ENCODE results near the gene KRTAP25-1.
A peak's percentile ranks its signal among the peaks of the same experiment; 100 is the strongest.

KRTAP25-1 gene

GRCh38 chr21:30268608-30269197 is 20.6 kb downstream of the KRTAP25-1 start:
- H3K9me3 ChIP-seq (ENCODE audit: insufficient read depth, low read length, severe bottlenecking): no peaks in the 10 kb centered on the region
- H3K79me2 ChIP-seq (ENCODE audit: insufficient read depth, low read length): no peaks in the 10 kb centered on the region
- no peaks in the 10 kb centered on the region for H3K27me3 ChIP-seq (ENCODE audit: insufficient read depth, low read length, poor library complexity)
- ATAC-seq (ENCODE audit: insufficient read depth, low read depth) (no peak), DNase-seq (peak; percentile 5)
- TF ChIP-seq EZH2 (IDR thresholded peaks at IDR 0.05; ENCODE audit: borderline replicate concordance, low read depth, low read length, severe bottlenecking): no peak
- peak; percentile 56 for TF ChIP-seq CTCF (IDR thresholded peaks at IDR 0.05; ENCODE audit: borderline replicate concordance, extremely low read depth, low read length, poor library complexity, severe bottlenecking)
- H4K20me1 ChIP-seq (ENCODE audit: insufficient read depth, low read length): no peaks in the 10 kb centered on the region
- H3K4me1 ChIP-seq (ENCODE audit: insufficient read depth, low read length): no peaks in the 10 kb centered on the region
- no peak overlapping the region for H3K27ac ChIP-seq (ENCODE audit: low read length)
- H3K4me2 ChIP-seq (ENCODE audit: insufficient read depth, low read length): no peak overlapping the region
- no peak overlapping the region for H3K9ac ChIP-seq (ENCODE audit: low read depth, low read length)
- no peak overlapping the region for H3K4me3 ChIP-seq (ENCODE audit: low read depth in 1 of 2, low read length in 2 of 2)
- H2AFZ ChIP-seq (ENCODE audit: low read depth, low read length): no peak overlapping the region
- no peaks in the 10 kb centered on the region for H3K36me3 ChIP-seq (ENCODE audit: insufficient read depth, low read length)

GRCh38 chr21:30257773-30258172 is 31.5 kb downstream of the KRTAP25-1 start:
- Histone ChIP-seq H3K4me3 (ENCODE audit: low read depth in 1 of 2, low read length in 2 of 2) (no peak overlapping the region), H3K27ac (ENCODE audit: low read length) (no peak overlapping the region), H3K36me3 (ENCODE audit: insufficient read depth, low read length) (no peaks in the 10 kb centered on the region), H3K27me3 (ENCODE audit: insufficient read depth, low read length, poor library complexity) (no peaks in the 10 kb centered on the region), H3K4me2 (ENCODE audit: insufficient read depth, low read length) (no peak overlapping the region), H3K4me1 (ENCODE audit: insufficient read depth, low read length) (no peaks in the 10 kb centered on the region), H3K79me2 (ENCODE audit: insufficient read depth, low read length) (no peaks in the 10 kb centered on the region), H2AFZ (ENCODE audit: low read depth, low read length) (no peak overlapping the region), H4K20me1 (ENCODE audit: insufficient read depth, low read length) (no peaks in the 10 kb centered on the region), H3K9me3 (ENCODE audit: insufficient read depth, low read length, severe bottlenecking) (no peaks in the 10 kb centered on the region), H3K9ac (ENCODE audit: low read depth, low read length) (no peak overlapping the region)
- TF ChIP-seq EZH2 (IDR thresholded peaks at IDR 0.05; ENCODE audit: borderline replicate concordance, low read depth, low read length, severe bottlenecking) (no peak), CTCF (IDR thresholded peaks at IDR 0.05; ENCODE audit: borderline replicate concordance, extremely low read depth, low read length, poor library complexity, severe bottlenecking) (peak; percentile 40)
- DNase-seq: no peak
- ATAC-seq (ENCODE audit: insufficient read depth, low read depth): peak; percentile 44; the same call in 1 of the 3 replicates

- H4K20me1 ChIP-seq (ENCODE audit: insufficient read depth, low read length): no peaks in the 10 kb centered on the region
- no peaks in the 10 kb centered on the region for H3K27me3 ChIP-seq (ENCODE audit: insufficient read depth, low read length, poor library complexity)
- H3K79me2 ChIP-seq (ENCODE audit: insufficient read depth, low read length): no peaks in the 10 kb centered on the region
- H3K4me1 ChIP-seq (ENCODE audit: insufficient read depth, low read length): no peaks in the 10 kb centered on the region
- H3K9ac ChIP-seq (ENCODE audit: low read depth, low read length): no peak overlapping the region
- ATAC-seq (ENCODE audit: insufficient read depth, low read depth) (no peak), DNase-seq (no peak)
- TF ChIP-seq EZH2 (IDR thresholded peaks at IDR 0.05; ENCODE audit: borderline replicate concordance, low read depth, low read length, severe bottlenecking): no peak
- H3K4me3 ChIP-seq (ENCODE audit: low read depth in 1 of 2, low read length in 2 of 2): no peak overlapping the region
- H3K36me3 ChIP-seq (ENCODE audit: insufficient read depth, low read length): no peaks in the 10 kb centered on the region
- H3K27ac ChIP-seq (ENCODE audit: low read length): no peak overlapping the region
- no peaks in the 10 kb centered on the region for H3K9me3 ChIP-seq (ENCODE audit: insufficient read depth, low read length, severe bottlenecking)
- no peak overlapping the region for H2AFZ ChIP-seq (ENCODE audit: low read depth, low read length)
- no peak overlapping the region for H3K4me2 ChIP-seq (ENCODE audit: insufficient read depth, low read length)
These were observed 33.2 kb downstream of the KRTAP25-1 start for GRCh38 chr21:30256100-30256499.

GRCh38 chr21:30255679-30256078 is 33.6 kb downstream of the KRTAP25-1 start:
- Histone ChIP-seq H3K27ac (ENCODE audit: low read length) (no peak overlapping the region), H3K4me2 (ENCODE audit: insufficient read depth, low read length) (no peak overlapping the region), H3K4me3 (ENCODE audit: low read depth in 1 of 2, low read length in 2 of 2) (no peak overlapping the region), H3K79me2 (ENCODE audit: insufficient read depth, low read length) (no peaks in the 10 kb centered on the region), H3K9me3 (ENCODE audit: insufficient read depth, low read length, severe bottlenecking) (no peaks in the 10 kb centered on the region), H4K20me1 (ENCODE audit: insufficient read depth, low read length) (no peaks in the 10 kb centered on the region), H3K36me3 (ENCODE audit: insufficient read depth, low read length) (no peaks in the 10 kb centered on the region), H3K27me3 (ENCODE audit: insufficient read depth, low read length, poor library complexity) (no peaks in the 10 kb centered on the region), H2AFZ (ENCODE audit: low read depth, low read length) (no peak overlapping the region), H3K4me1 (ENCODE audit: insufficient read depth, low read length) (no peaks in the 10 kb centered on the region), H3K9ac (ENCODE audit: low read depth, low read length) (no peak overlapping the region)
- no peak for TF ChIP-seq EZH2 (IDR thresholded peaks at IDR 0.05; ENCODE audit: borderline replicate concordance, low read depth, low read length, severe bottlenecking)
- no peak for TF ChIP-seq CTCF (IDR thresholded peaks at IDR 0.05; ENCODE audit: borderline replicate concordance, extremely low read depth, low read length, poor library complexity, severe bottlenecking)
- DNase-seq (no peak), ATAC-seq (ENCODE audit: insufficient read depth, low read depth) (no peak)

Data from DND-41 (cell line).